GM19328 (cell line): ENCODE measurements around the gene RNF17.

Source experiments
- ATAC-seq: cut with Tn5 transposase; IDR thresholded peaks from one replicate; pipeline ENCODE4 v1.9.1; 2021; ENCODE audit warnings: mild to moderate bottlenecking, moderate library complexity; ENCODE audit not compliant: unreplicated experiment

Gene RNF17

GRCh38 chr13:24763596-24764275, at the start of gene RNF17:
Gene RNF17, plus strand, starts transcription at chr13:24764169. Its CDS starts 35 bp downstream, at chr13:24764204.
- ATAC-seq: no peak

- no peak for ATAC-seq
Measured at GRCh38 chr13:24716011-24716410, 48.0 kb upstream of the RNF17 start.

- ATAC-seq: no peak
Measured at GRCh38 chr13:24716446-24716845, 47.5 kb upstream of the RNF17 start.

GRCh38 chr13:24717217-24717616, 46.8 kb upstream of the RNF17 start:
- ATAC-seq: no peak

- ATAC-seq: no peak
Measured at GRCh38 chr13:24718192-24718965, 45.6 kb upstream of the RNF17 start.

- no peak for ATAC-seq
Measured at GRCh38 chr13:24719139-24719538, 44.8 kb upstream of the RNF17 start.

GRCh38 chr13:24723206-24723605, 40.8 kb upstream of the RNF17 start:
- no peak for ATAC-seq

- ATAC-seq: no peak
Measured at GRCh38 chr13:24724714-24725113, 39.3 kb upstream of the RNF17 start.

- ATAC-seq: no peak
Measured at GRCh38 chr13:24725379-24725778, 38.6 kb upstream of the RNF17 start.

- no peak for ATAC-seq
Measured at GRCh38 chr13:24727731-24728601, 36.0 kb upstream of the RNF17 start.

- ATAC-seq: peak; percentile 74
Measured at GRCh38 chr13:24730873-24731567, 32.9 kb upstream of the RNF17 start.

- ATAC-seq: no peak
Measured at GRCh38 chr13:24734950-24735349, 29.0 kb upstream of the RNF17 start.

GRCh38 chr13:24737042-24737441, 26.9 kb upstream of the RNF17 start:
- ATAC-seq: no peak

- no peak for ATAC-seq
Measured at GRCh38 chr13:24738366-24738847, 25.6 kb upstream of the RNF17 start.

GRCh38 chr13:24740014-24740890, 23.7 kb upstream of the RNF17 start:
- no peak for ATAC-seq

GRCh38 chr13:24741016-24741662, 22.8 kb upstream of the RNF17 start:
- ATAC-seq: no peak

- no peak for ATAC-seq
Measured at GRCh38 chr13:24741791-24742190, 22.2 kb upstream of the RNF17 start.

GRCh38 chr13:24742294-24742693, 21.7 kb upstream of the RNF17 start:
- ATAC-seq: no peak

- ATAC-seq: no peak
Measured at GRCh38 chr13:24742977-24743376, 21.0 kb upstream of the RNF17 start.
